Activated T-cell treated with anti-CD3 and anti-CD28 coated beads for 24 hours (primary cell): Measurements from ENCODE around the gene TSPO.

Experiments
- DNase-seq: peaks from one replicate; pipeline ENCODE4 v3.0.0-alpha.2; 2020; ENCODE audit warnings: low read depth

Gene TSPO

GRCh38 chr22:43179146-43179910, 28.0 kb downstream of the TSPO start:
- DNase-seq: no peak

GRCh38 chr22:43179911-43180195, 28.5 kb downstream of the TSPO start:
- DNase-seq: no peak

- DNase-seq: no peak
Observed at GRCh38 chr22:43180670-43181069, 29.3 kb downstream of the TSPO start.

GRCh38 chr22:43181321-43182076, 30.1 kb downstream of the TSPO start:
- DNase-seq: no peak

- DNase-seq: no peak
Observed at GRCh38 chr22:43182118-43182517, 30.8 kb downstream of the TSPO start.

GRCh38 chr22:43182726-43183125, 31.4 kb downstream of the TSPO start:
- no peak for DNase-seq

GRCh38 chr22:43183496-43184277, 32.3 kb downstream of the TSPO start:
- DNase-seq: no peak

- DNase-seq: no peak
Observed at GRCh38 chr22:43185860-43186261, 34.5 kb downstream of the TSPO start.

GRCh38 chr22:43186272-43187170, 35.2 kb downstream of the TSPO start, which contains the start of gene TTLL12:
TTLL12 (minus strand) TSS chr22:43187134; CDS start chr22:43187069, 65 bp downstream.
- DNase-seq: peak; percentile 31

GRCh38 chr22:43187171-43188099, 36.1 kb downstream of the TSPO start:
- peak; percentile 97 for DNase-seq

- DNase-seq: no peak
Observed at GRCh38 chr22:43188829-43189545, 37.6 kb downstream of the TSPO start.

- no peak for DNase-seq
Observed at GRCh38 chr22:43191831-43192230, 40.5 kb downstream of the TSPO start.

- DNase-seq: no peak
Observed at GRCh38 chr22:43197271-43197941, 46.0 kb downstream of the TSPO start.

GRCh38 chr22:43198126-43198525, 46.8 kb downstream of the TSPO start:
- no peak for DNase-seq

GRCh38 chr22:43198936-43199335, 47.6 kb downstream of the TSPO start:
- DNase-seq: no peak

GRCh38 chr22:43199541-43199940, 48.2 kb downstream of the TSPO start:
- DNase-seq: no peak

GRCh38 chr22:43200031-43200430, 48.7 kb downstream of the TSPO start:
- no peak for DNase-seq

- no peak for DNase-seq
Observed at GRCh38 chr22:43200555-43200954, 49.2 kb downstream of the TSPO start.

GRCh38 chr22:43201486-43202219, 50.3 kb downstream of the TSPO start:
- no peak for DNase-seq
